PC-3 (cell line): ENCODE measurements around the gene TVP23C.
"Not testable (repeated sequence)": the region's sequence is repeated elsewhere in the genome, so short reads cannot be mapped to it uniquely, and the experiment has no call there.

ENCODE experiments used
- EZH2 ChIP-seq: fragments of 300-600 bp; sonication (generic); IDR thresholded peaks from one replicate; pipeline ENCODE4 v1.6.1; 2017; ENCODE audit warnings: antibody characterized with exemption, mild to moderate bottlenecking, low read length; ENCODE audit not compliant: unreplicated experiment
- TF ChIP-seq, protein P1 (sequence below): fragments of 300-600 bp; sonication (generic); conservative IDR thresholded peaks from 2 replicates; pipeline ENCODE4 v1.5.1; 2017; ENCODE audit warnings: antibody characterized with exemption, low read depth, mild to moderate bottlenecking, low read length

DNA sequence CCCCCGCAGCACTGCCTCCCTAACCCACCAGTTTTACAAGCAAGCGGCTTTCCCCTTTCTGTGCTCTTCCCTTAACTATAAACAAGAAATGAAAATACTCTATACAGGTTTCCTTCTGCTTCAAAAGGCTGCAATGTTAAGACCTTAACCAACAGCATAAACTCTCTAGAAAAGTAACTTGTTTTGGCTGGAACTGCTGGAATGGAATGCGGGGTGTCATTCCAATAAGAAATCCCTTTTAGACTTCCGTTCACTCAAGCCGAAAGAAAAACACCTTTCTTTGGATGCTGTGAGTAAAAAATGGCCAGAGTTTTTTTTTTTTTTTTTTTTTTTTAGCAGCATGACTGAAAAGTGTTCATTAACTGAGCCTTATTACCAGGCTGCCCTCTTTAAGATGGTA, 28.7 kb upstream of the TVP23C start:
- not testable (repeated sequence) for TF ChIP-seq EZH2
- TF ChIP-seq, protein P1, sequence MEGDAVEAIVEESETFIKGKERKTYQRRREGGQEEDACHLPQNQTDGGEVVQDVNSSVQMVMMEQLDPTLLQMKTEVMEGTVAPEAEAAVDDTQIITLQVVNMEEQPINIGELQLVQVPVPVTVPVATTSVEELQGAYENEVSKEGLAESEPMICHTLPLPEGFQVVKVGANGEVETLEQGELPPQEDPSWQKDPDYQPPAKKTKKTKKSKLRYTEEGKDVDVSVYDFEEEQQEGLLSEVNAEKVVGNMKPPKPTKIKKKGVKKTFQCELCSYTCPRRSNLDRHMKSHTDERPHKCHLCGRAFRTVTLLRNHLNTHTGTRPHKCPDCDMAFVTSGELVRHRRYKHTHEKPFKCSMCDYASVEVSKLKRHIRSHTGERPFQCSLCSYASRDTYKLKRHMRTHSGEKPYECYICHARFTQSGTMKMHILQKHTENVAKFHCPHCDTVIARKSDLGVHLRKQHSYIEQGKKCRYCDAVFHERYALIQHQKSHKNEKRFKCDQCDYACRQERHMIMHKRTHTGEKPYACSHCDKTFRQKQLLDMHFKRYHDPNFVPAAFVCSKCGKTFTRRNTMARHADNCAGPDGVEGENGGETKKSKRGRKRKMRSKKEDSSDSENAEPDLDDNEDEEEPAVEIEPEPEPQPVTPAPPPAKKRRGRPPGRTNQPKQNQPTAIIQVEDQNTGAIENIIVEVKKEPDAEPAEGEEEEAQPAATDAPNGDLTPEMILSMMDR: not testable (repeated sequence)
